Transverse colon (tissue), 4 donors: ENCODE data around the gene TMC7. TPM values are rescaled to one million over a fixed set of nuclear protein-coding genes. Genes with fewer than 3 reads are reported as not detected.

Experiments
- DNase-seq: peaks from one replicate; pipeline ENCODE4 v3.0.0-alpha.2; 2019
- H3K27ac ChIP-seq, 4 donors: fragments of 200-600 bp; sonication (generic); 2 replicates each; pipeline ENCODE4 v1.5.1; 2016 to 2018; ENCODE audit warnings: inconsistent platforms in 4 of 4
- H3K27me3 ChIP-seq: fragments of 200-600 bp; sonication (generic); 2 replicates; pipeline ENCODE4 v1.5.1; 2017; ENCODE audit warnings: inconsistent platforms
- H3K36me3 ChIP-seq, 4 donors: fragments of 200-600 bp; sonication (generic); 2 replicates each; pipeline ENCODE4 v1.5.1; 2017 to 2019; ENCODE audit warnings: inconsistent platforms in 4 of 4
- H3K4me1 ChIP-seq, 4 donors: fragments of 200-600 bp; sonication (generic); 2 replicates each; pipeline ENCODE4 v1.5.1; 2017 to 2020; ENCODE audit warnings: inconsistent platforms in 4 of 4
- H3K4me3 ChIP-seq, 4 donors: fragments of 200-600 bp; sonication (generic); 1 replicate in 1 of 4; 2 replicates in 3 of 4; pipeline versions ENCODE4 v1.5.1 to v1.6.1; 2017 to 2019; ENCODE audit warnings: inconsistent platforms in 4 of 4
- H3K9me3 ChIP-seq, 2 donors: fragments of 200-600 bp; sonication (generic); 2 replicates each; pipeline ENCODE4 v1.5.1; 2017 to 2019; ENCODE audit warnings: inconsistent platforms in 2 of 2
- EP300 ChIP-seq: sonication (generic); formaldehyde crosslinking; IDR thresholded peaks from one replicate; pipeline ENCODE4 v1.6.1; 2017; ENCODE audit warnings: antibody characterized with exemption, low read depth
- POLR2A ChIP-seq: fragments of 450-650 bp; IDR thresholded peaks from one replicate; pipeline ENCODE4 v1.6.1; 2016; ENCODE audit warnings: antibody characterized with exemption, mild to moderate bottlenecking, moderate library complexity
- POLR2AphosphoS5 ChIP-seq, 3 donors: sonication (generic); formaldehyde crosslinking; IDR thresholded peaks; one replicate each; pipeline ENCODE4 v1.6.1; 2016; ENCODE audit warnings: antibody characterized with exemption in 3 of 3
- WGBS, 2 donors: methylation state at CpG; one replicate each; pipeline ENCODE4 v1.1.5; 2018; ENCODE audit warnings: low coverage in 1 of 2; 5-methylcytosine and 5-hydroxymethylcytosine counted together
- in situ Hi-C, 4 donors: fragments of 200-750 bp; cut with MboI; loops; one replicate each; pipeline versions ENCODE4 v1.15.0 to v1.15.1; 2017; ENCODE audit warnings: low sequenced_read_pairs in 3 of 4, low pct_ligation_motif_present in 1 of 4, low pct_unique_long_range_greater_than_20kb in 1 of 4
- intact Hi-C: fragments of 100-400 bp; cut with DNase I; formaldehyde crosslinking; loops from one replicate; pipeline ENCODE4 v1.15.1; 2023; ENCODE audit warnings: low total_unique reads
- total RNA-seq, 4 donors: library from RNA; depleted of rRNA; stranded (reverse); fragments of >200 nt; gene quantifications; one replicate each; pipeline ENCODE4 v1.1.0, GENCODE V29; 2016
- TF ChIP-seq, protein P1 (sequence below), 5 experiments: fragments of 200-600 bp in 3 of 5; fragments of 450-650 bp in 2 of 5; sonication (generic) in 3 of 5; IDR thresholded peaks; 1 replicate in 2 of 5; 2 replicates in 3 of 5; pipeline ENCODE4 v1.5.1; 2016 to 2017; ENCODE audit warnings: antibody characterized with exemption in 5 of 5, inconsistent platforms in 3 of 5, mild to moderate bottlenecking in 2 of 5, moderate library complexity in 1 of 5

TMC7 gene
- total RNA-seq, 4 donors from 2014 or later = 4.4 to 9.7 (median 6.2) TPM

DNA sequence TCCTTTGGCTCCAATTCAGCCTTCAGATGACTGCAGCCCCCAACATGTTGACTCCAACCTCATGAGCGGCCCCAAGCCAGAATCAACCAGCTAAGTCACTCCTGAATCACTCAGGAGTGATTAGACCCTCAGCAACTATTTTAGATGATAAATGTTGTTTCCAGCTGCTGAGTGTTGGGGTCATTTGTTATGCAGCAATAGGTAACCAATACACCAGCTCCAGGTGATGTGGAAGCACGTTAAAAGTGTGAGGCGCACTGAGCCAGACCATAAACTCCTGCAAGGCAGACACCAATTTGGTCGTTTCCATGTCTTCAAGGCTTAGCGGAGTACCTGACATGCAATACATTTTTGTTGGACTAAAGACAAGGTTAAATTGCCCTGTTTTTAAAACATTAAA lies 101.1 kb downstream of the TMC7 start:
- TF ChIP-seq POLR2AphosphoS5 (IDR thresholded peaks at IDR 0.05) (no peak), POLR2A (no peak), EP300 (no peak)
- TF ChIP-seq, protein P1, sequence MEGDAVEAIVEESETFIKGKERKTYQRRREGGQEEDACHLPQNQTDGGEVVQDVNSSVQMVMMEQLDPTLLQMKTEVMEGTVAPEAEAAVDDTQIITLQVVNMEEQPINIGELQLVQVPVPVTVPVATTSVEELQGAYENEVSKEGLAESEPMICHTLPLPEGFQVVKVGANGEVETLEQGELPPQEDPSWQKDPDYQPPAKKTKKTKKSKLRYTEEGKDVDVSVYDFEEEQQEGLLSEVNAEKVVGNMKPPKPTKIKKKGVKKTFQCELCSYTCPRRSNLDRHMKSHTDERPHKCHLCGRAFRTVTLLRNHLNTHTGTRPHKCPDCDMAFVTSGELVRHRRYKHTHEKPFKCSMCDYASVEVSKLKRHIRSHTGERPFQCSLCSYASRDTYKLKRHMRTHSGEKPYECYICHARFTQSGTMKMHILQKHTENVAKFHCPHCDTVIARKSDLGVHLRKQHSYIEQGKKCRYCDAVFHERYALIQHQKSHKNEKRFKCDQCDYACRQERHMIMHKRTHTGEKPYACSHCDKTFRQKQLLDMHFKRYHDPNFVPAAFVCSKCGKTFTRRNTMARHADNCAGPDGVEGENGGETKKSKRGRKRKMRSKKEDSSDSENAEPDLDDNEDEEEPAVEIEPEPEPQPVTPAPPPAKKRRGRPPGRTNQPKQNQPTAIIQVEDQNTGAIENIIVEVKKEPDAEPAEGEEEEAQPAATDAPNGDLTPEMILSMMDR (IDR thresholded peaks at IDR 0.05) = no peak
- intact Hi-C loops = no loop called here
- H3K27me3 ChIP-seq = no peaks in the 10 kb centered on the region
- in situ Hi-C loops = loop anchor here (5.0 to 25.0 kb wide), 7 partner anchors 90 to 427 kb away; partner anchors contain the start of genes CCP110 (in 2 of the 4) and GDE1 (in 2 of the 4)
- WGBS, 2 donors = 87 to 89% methylated on average over 4 to 5 of the region's 5 CpGs
- no peak overlapping the region for H3K4me3 ChIP-seq
- H3K36me3 ChIP-seq = peaks cover 0 to 12% (median 3%) of the 10 kb centered on the region in 4 donors
- peaks cover 4 to 19% (median 13%) of the 10 kb centered on the region in 4 donors for H3K4me1 ChIP-seq
- no peak for DNase-seq
- no peaks in the 10 kb centered on the region for H3K9me3 ChIP-seq
- H3K27ac ChIP-seq = no peak overlapping the region

DNA sequence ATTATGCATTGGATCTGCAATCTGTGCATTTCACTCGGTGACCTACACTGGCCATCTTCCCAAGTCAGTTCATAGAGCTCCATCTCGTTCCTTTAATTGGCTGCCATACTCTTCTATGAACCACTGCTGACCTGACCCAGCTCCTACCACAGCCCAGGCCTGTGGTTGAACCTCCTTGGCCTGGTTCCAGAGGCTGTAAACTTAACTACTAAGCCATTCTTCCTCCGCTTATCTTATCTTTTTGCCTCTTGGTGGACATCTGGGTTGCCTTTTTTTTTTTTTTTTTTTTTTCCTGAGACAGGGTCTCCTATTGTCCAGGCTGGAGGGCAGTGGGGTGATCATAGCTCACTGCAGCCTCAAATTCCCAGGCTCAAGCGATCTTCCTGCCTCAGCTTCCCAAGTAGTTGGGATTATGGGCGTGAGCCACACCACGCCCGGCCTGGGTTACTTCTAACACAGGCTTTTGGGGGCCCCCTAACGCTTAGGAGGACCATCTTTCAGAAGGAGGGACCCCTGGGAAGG lies 102.0 kb downstream of the TMC7 start:
- WGBS, 2 donors = 31 to 40% methylated on average over 2 to 8 of the region's 8 CpGs
- no peaks in the 10 kb centered on the region for H3K9me3 ChIP-seq
- DNase-seq = peak; percentile 64
- H3K36me3 ChIP-seq = peaks cover 0 to 7% (median 3%) of the 10 kb centered on the region in 4 donors
- TF ChIP-seq POLR2A (no peak), POLR2AphosphoS5 (IDR thresholded peaks at IDR 0.05) (peak in 1 of 3 donors; percentile 6), EP300 (no peak)
- in situ Hi-C loops (loop anchor here (5.0 to 25.0 kb wide), 6 partner anchors 89 to 427 kb away; partner anchors contain the start of genes CCP110 (in 2 of the 4) and GDE1 (in 2 of the 4)), intact Hi-C loops (loop anchor here (1.0 kb wide), 1 partner anchor 290 kb away; no protein-coding TSS in a partner anchor)
- H3K4me3 ChIP-seq = peak overlapping the region in 3 of 4 donors; percentile 36 to 49 (median 40)
- H3K27me3 ChIP-seq = no peaks in the 10 kb centered on the region
- peak overlapping the region; percentile 49 to 77 (median 72) for H3K27ac ChIP-seq
- peaks cover 4 to 19% (median 13%) of the 10 kb centered on the region in 4 donors for H3K4me1 ChIP-seq

DNA sequence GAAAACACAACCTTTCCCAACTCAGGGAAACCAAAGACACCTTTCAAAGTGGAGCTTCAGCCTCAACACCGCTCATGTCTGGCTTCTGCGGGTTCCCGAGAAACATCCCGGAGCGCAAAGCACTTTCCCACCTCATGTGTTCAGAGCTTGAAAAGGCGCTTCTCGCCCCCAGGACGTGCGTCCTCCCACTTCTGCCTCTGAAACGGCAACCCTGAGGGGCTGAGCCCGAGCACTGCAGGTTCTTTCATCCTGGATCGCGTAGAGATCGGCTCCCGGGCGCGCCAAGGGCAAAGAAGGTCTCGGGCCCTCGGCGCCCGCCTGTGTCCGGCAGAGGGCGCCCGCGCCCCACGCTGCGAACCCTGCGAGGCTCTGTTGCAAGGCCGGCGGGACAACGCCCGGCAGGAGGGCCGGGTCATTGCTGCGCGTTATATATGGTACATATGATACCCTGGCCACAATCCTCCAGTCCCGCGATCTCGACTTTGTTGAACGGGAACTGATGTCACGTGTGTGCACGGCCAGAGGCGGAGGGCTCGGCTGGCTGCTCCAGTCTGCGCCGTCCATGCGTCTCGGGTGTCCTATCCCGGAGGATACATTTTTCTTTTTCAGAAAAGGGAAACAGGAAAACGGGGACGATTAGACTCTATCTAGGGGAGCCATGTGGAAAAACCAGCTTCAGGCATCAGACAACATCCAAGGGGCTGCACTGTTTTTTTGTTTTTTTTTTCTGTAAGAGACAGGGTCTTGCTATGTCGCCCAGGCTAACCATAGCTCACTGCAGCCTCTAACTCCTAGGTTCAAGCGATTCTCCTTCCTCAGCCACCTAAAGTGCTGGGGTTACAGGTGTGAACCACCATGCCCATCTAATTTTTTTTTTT lies 102.8 kb downstream of the TMC7 start:
- no peaks in the 10 kb centered on the region for H3K9me3 ChIP-seq
- in situ Hi-C loops = loop anchor here (5.0 to 25.0 kb wide), 6 partner anchors 88 to 426 kb away; partner anchors contain the start of genes CCP110 (in 2 of the 4) and GDE1 (in 2 of the 4)
- intact Hi-C loops = loop anchor here (1.0 kb wide), 1 partner anchor 289 kb away; no protein-coding TSS in a partner anchor
- no peaks in the 10 kb centered on the region for H3K27me3 ChIP-seq
- peak; percentile 90 for DNase-seq
- H3K4me3 ChIP-seq = peak overlapping the region; percentile 20 to 49 (median 38)
- H3K27ac ChIP-seq = peak overlapping the region; percentile 49 to 77 (median 72)
- WGBS, 2 donors = 7 to 28% methylated on average over 3 to 38 of the region's 52 CpGs
- peaks cover 4 to 19% (median 13%) of the 10 kb centered on the region in 4 donors for H3K4me1 ChIP-seq
- no peaks in the 10 kb centered on the region for H3K36me3 ChIP-seq
- TF ChIP-seq EP300 (no peak), POLR2AphosphoS5 (IDR thresholded peaks at IDR 0.05) (peak in 2 of 3 donors; percentile 43 to 50), POLR2A (peak; percentile 31)
- TF ChIP-seq, protein P1 (IDR thresholded peaks at IDR 0.05) = peak; percentile 97 to 100 (median 99)

DNA sequence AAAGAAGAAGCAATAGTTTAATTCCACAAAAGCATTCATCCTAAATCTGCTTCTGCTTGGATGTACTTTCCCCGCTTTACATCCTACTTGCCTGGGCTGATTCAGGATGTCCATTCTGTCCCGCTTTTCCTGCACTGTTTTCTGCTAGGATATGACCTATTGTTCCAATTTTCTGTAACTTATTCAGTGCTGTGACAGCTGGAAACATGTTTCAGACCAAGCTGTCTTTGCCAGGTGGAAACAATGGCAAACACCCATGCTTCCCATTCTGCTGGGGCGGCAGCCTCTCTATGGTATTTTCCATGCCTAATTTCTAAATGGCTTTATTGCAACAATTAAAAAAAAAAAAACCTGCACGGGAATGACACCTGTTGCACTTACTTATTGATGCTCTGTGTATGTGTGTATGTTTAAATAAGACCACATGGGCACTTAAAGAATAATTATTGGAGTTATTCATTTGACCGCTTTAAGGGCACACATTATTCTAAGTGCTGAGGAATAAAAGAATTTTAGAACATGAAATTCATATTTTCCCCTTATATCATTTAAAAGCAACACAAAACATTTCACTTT lies 104.7 kb downstream of the TMC7 start:
- intact Hi-C loops (no loop called here), in situ Hi-C loops (loop anchor here (5.0 to 25.0 kb wide), 6 partner anchors 86 to 424 kb away; partner anchors contain the start of genes CCP110 (in 2 of the 4) and GDE1 (in 2 of the 4))
- peaks cover 4 to 19% (median 13%) of the 10 kb centered on the region in 4 donors for H3K4me1 ChIP-seq
- H3K27me3 ChIP-seq = no peaks in the 10 kb centered on the region
- no peak overlapping the region for H3K4me3 ChIP-seq
- 45 to 62% methylated on average over 5 of the region's 5 CpGs for WGBS, 2 donors
- TF ChIP-seq, protein P1 (IDR thresholded peaks at IDR 0.05) = no peak
- TF ChIP-seq POLR2AphosphoS5 (IDR thresholded peaks at IDR 0.05) (no peak), EP300 (no peak), POLR2A (no peak)
- DNase-seq = no peak
- H3K27ac ChIP-seq = peak overlapping the region in 2 of 4 donors; percentile 8 to 64
- H3K36me3 ChIP-seq = no peaks in the 10 kb centered on the region
- no peaks in the 10 kb centered on the region for H3K9me3 ChIP-seq
